Caco-2 (cell line): Measurements from ENCODE around the gene PLEKHG4B. TPM values are rescaled to one million over a fixed set of nuclear protein-coding genes. Genes with fewer than 3 reads are reported as not detected.
"Not testable (repeated sequence)": the region's sequence is repeated elsewhere in the genome, so short reads cannot be mapped to it uniquely, and the experiment has no call there.

ENCODE experiments used
- BruUV-seq: library from RNA; stranded (reverse); fragments of 400-500 nt; replicated peaks from 2 replicates; lab custom pipeline; 2021; lab: Mats Ljungman, UMichigan
- CTCF ChIA-PET: fragments of 300-600 bp; sonication (Branson Sonifier 250); formaldehyde crosslinking; loops from one replicate; lab custom pipeline; 2022; ENCODE audit warnings: antibody characterized with exemption; lab: Charles Lee
- POLR2A ChIA-PET: fragments of 300-600 bp; sonication (Branson Sonifier 250); formaldehyde crosslinking; loops from one replicate; lab custom pipeline; 2022; ENCODE audit warnings: antibody characterized with exemption; lab: Charles Lee
- DNase-seq, 2 experiments: peaks; one replicate each; pipeline versions ENCODE4 v3.0.0 to v3.0.0-alpha.2; 2020 to 2022
- H3K27me3 ChIP-seq: replicated peaks from 2 replicates; pipeline ENCODE4 v1.6.0; 2011; ENCODE audit warnings: low read length; ENCODE audit not compliant: control insufficient read depth, insufficient read depth
- H3K36me3 ChIP-seq: 2 replicates; pipeline ENCODE4 v1.5.1; 2011; ENCODE audit warnings: low read length; ENCODE audit not compliant: control insufficient read depth, insufficient read depth
- H3K4me1 ChIP-seq: fragments of 250-450 bp; sonication (Bioruptor Pico); 2 replicates; pipeline ENCODE4 v1.5.1; 2020; ENCODE audit warnings: mild to moderate bottlenecking
- H3K4me3 ChIP-seq: 2 replicates; pipeline ENCODE4 v1.5.1; 2011; ENCODE audit warnings: low read depth, mild to moderate bottlenecking, control low read depth, low read length
- H3K9me3 ChIP-seq: fragments of 250-450 bp; sonication (Bioruptor Pico); 2 replicates; pipeline ENCODE4 v1.5.1; 2020; ENCODE audit warnings: mild to moderate bottlenecking, moderate library complexity
- H3K27ac Mint-ChIP-seq: one replicate; pipeline ENCODE4 v1.8.0; 2022; ENCODE audit warnings: mixed read lengths; ENCODE audit not compliant: unreplicated experiment
- H3K27me3 Mint-ChIP-seq: one replicate; pipeline ENCODE4 v1.8.0; 2022; ENCODE audit warnings: mixed read lengths; ENCODE audit not compliant: insufficient read depth, unreplicated experiment
- H3K36me3 Mint-ChIP-seq: one replicate; pipeline ENCODE4 v1.8.0; 2022; ENCODE audit warnings: mild to moderate bottlenecking, mixed read lengths; ENCODE audit not compliant: insufficient read depth, unreplicated experiment
- H3K4me1 Mint-ChIP-seq: one replicate; pipeline ENCODE4 v1.8.0; 2022; ENCODE audit warnings: low read depth, mixed read lengths; ENCODE audit not compliant: unreplicated experiment
- H3K4me3 Mint-ChIP-seq: one replicate; pipeline ENCODE4 v1.8.0; 2022; ENCODE audit warnings: mild to moderate bottlenecking, moderate library complexity, mixed read lengths; ENCODE audit not compliant: unreplicated experiment
- H3K9me3 Mint-ChIP-seq: one replicate; pipeline ENCODE4 v1.8.0; 2022; ENCODE audit warnings: mixed read lengths; ENCODE audit not compliant: unreplicated experiment
- CTCF ChIP-seq, 2 experiments: fragments of 200-600 bp in 1 of 2; IDR thresholded peaks; 1 replicate in 1 of 2; 2 replicates in 1 of 2; pipeline versions ENCODE4 v1.5.1 to v1.8.0; 2011 to 2022; ENCODE audit warnings: antibody characterized with exemption in 1 of 2, control low read depth in 1 of 2, inconsistent platforms in 1 of 2, low read depth in 1 of 2, low read length in 1 of 2, mild to moderate bottlenecking in 1 of 2, moderate library complexity in 1 of 2; ENCODE audit not compliant: insufficient read depth in 1 of 2, severe bottlenecking in 1 of 2, unreplicated experiment in 1 of 2
- intact Hi-C: fragments of 100-400 bp; cut with micrococcal nuclease; formaldehyde crosslinking; loops from one replicate; pipeline ENCODE4 v1.10.0; 2022; ENCODE audit not compliant: unreplicated experiment
- total RNA-seq: library from RNA; stranded (reverse); gene quantifications from 2 replicates; pipeline ENCODE4 v1.2.3, GENCODE V29; 2022

PLEKHG4B gene
- total RNA-seq, 1 experiment from 2014 or later, result 15.0 TPM

GRCh38 chr5:195401-196160 is 103.6 kb downstream of the PLEKHG4B start:
- intact Hi-C loops, result no loop called here
- H3K9me3 ChIP-seq, result no peaks in the 10 kb centered on the region
- Mint-ChIP-seq H3K4me3 (no peak overlapping the region), H3K27me3 (no peaks in the 10 kb centered on the region), H3K36me3 (peaks cover 6% of the 10 kb centered on the region), H3K27ac (peak overlapping the region; percentile 30), H3K9me3 (no peaks in the 10 kb centered on the region), H3K4me1 (peaks cover under 1% of the 10 kb centered on the region)
- no peak overlapping the region for H3K4me3 ChIP-seq
- POLR2A ChIA-PET, result no interaction called here
- BruUV-seq, result no TSS peak
- no peaks in the 10 kb centered on the region for H3K4me1 ChIP-seq
- H3K36me3 ChIP-seq, result no peaks in the 10 kb centered on the region
- no peak for DNase-seq
- CTCF ChIA-PET, result no interaction called here
- TF ChIP-seq CTCF (IDR thresholded peaks at IDR 0.05; ENCODE audit: insufficient read depth in 1 of 2, low read depth in 1 of 2, low read length in 1 of 2, severe bottlenecking in 1 of 2, unreplicated experiment in 1 of 2), result no peak
- no peaks in the 10 kb centered on the region for H3K27me3 ChIP-seq

GRCh38 chr5:196350-196749 is 104.4 kb downstream of the PLEKHG4B start:
- ChIA-PET POLR2A (no interaction called here), CTCF (no interaction called here)

GRCh38 chr5:197031-197430 is 105.1 kb downstream of the PLEKHG4B start:
- H3K4me1 ChIP-seq, CTCF ChIA-PET, H3K4me3 Mint-ChIP-seq, H3K4me1 Mint-ChIP-seq, H3K9me3 ChIP-seq, H3K36me3 Mint-ChIP-seq, H3K36me3 ChIP-seq, H3K9me3 Mint-ChIP-seq, BruUV-seq, H3K27ac Mint-ChIP-seq, H3K4me3 ChIP-seq, H3K27me3 Mint-ChIP-seq, DNase-seq, POLR2A ChIA-PET, intact Hi-C loops, H3K27me3 ChIP-seq: not testable (repeated sequence)

More at GRCh38 chr5:196350-196749, 104.4 kb downstream of the PLEKHG4B start:
- intact Hi-C loops, result no loop called here
- Histone ChIP-seq H3K4me3 (no peak overlapping the region), H3K27me3 (no peaks in the 10 kb centered on the region), H3K36me3 (no peaks in the 10 kb centered on the region), H3K4me1 (no peaks in the 10 kb centered on the region), H3K9me3 (no peaks in the 10 kb centered on the region)
- TF ChIP-seq CTCF (IDR thresholded peaks at IDR 0.05; ENCODE audit: insufficient read depth in 1 of 2, low read depth in 1 of 2, low read length in 1 of 2, severe bottlenecking in 1 of 2, unreplicated experiment in 1 of 2), result no peak
- Mint-ChIP-seq H3K9me3 (no peaks in the 10 kb centered on the region), H3K4me3 (no peak overlapping the region), H3K36me3 (peaks cover 6% of the 10 kb centered on the region), H3K27me3 (no peaks in the 10 kb centered on the region), H3K27ac (no peak overlapping the region), H3K4me1 (no peaks in the 10 kb centered on the region)
- no TSS peak for BruUV-seq
- no peak for DNase-seq
